NCI-H2227 (cell line): Measurements from ENCODE around the gene PAX5.

Source experiments
- DNase-seq: peaks from one replicate; lab custom pipeline; 2025; ENCODE audit not compliant: unreplicated experiment; lab: John Stamatoyannopoulos, UW

The PAX5 gene

GRCh38 chr9:36961561-36962325 is 72.3 kb downstream of the PAX5 start:
- peak; percentile 16 for DNase-seq

GRCh38 chr9:36961051-36961450 is 73.0 kb downstream of the PAX5 start:
- DNase-seq, result no peak

- DNase-seq, result no peak
These were observed 73.5 kb downstream of the PAX5 start for GRCh38 chr9:36960575-36960955.

GRCh38 chr9:36959681-36960574 is 74.1 kb downstream of the PAX5 start:
- DNase-seq, result no peak

GRCh38 chr9:36956908-36957307 is 77.2 kb downstream of the PAX5 start:
- DNase-seq, result peak; percentile 39

GRCh38 chr9:36950389-36950788 is 83.7 kb downstream of the PAX5 start:
- no peak for DNase-seq

GRCh38 chr9:36949466-36949865 is 84.6 kb downstream of the PAX5 start:
- no peak for DNase-seq

- no peak for DNase-seq
These were observed 86.0 kb downstream of the PAX5 start for GRCh38 chr9:36948051-36948450.

- DNase-seq, result no peak
These were observed 87.4 kb downstream of the PAX5 start for GRCh38 chr9:36946653-36947052.

GRCh38 chr9:36945999-36946398 is 88.1 kb downstream of the PAX5 start:
- DNase-seq, result no peak

- no peak for DNase-seq
These were observed 91.2 kb downstream of the PAX5 start for GRCh38 chr9:36942891-36943290.

GRCh38 chr9:36941441-36941840 is 92.6 kb downstream of the PAX5 start:
- no peak for DNase-seq

GRCh38 chr9:36940881-36941280 is 93.2 kb downstream of the PAX5 start:
- DNase-seq, result no peak

GRCh38 chr9:36940500-36940853 is 93.6 kb downstream of the PAX5 start:
- DNase-seq, result peak; percentile 27

- DNase-seq, result peak; percentile 55
These were observed 94.2 kb downstream of the PAX5 start for GRCh38 chr9:36939655-36940499.

- DNase-seq, result no peak
These were observed 94.9 kb downstream of the PAX5 start for GRCh38 chr9:36939214-36939613.

- DNase-seq, result no peak
These were observed 95.5 kb downstream of the PAX5 start for GRCh38 chr9:36938617-36939016.

- DNase-seq, result no peak
These were observed 96.1 kb downstream of the PAX5 start for GRCh38 chr9:36937951-36938350.

GRCh38 chr9:36937346-36937745 is 96.7 kb downstream of the PAX5 start:
- no peak for DNase-seq

GRCh38 chr9:36936498-36936831 is 97.6 kb downstream of the PAX5 start:
- no peak for DNase-seq

GRCh38 chr9:36935768-36936497 is 98.1 kb downstream of the PAX5 start:
- no peak for DNase-seq
